Measurements from ENCODE around the gene BUB1B.

DNA sequence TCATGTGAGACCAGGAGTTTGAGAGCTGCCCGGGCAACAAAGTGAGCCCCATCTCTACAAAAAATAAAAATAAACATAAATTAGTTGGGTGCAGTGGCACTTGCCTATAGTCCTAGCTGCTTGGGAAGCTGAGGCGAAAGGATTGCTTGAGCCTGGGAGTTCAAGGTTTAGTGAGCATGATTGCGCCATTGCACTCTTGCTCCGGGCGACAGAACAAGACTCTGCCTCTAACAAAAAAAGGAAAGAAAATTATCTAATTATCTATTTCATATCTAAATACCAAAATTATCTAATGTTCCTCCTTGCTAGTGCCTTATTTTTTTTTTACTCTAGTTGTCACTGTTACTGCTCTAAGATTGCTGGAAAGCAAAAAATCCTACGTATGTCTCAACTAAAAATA lies 61.3 kb downstream of the BUB1B start:
- no peak for TF ChIP-seq MAX (IDR thresholded peaks at IDR 0.05)
- no peak for TF ChIP-seq EGR1 (IDR thresholded peaks at IDR 0.05)
- TF ChIP-seq EP300 (IDR thresholded peaks at IDR 0.05; ENCODE audit: borderline replicate concordance): no peak
- no peak for TF ChIP-seq RAD21 (IDR thresholded peaks at IDR 0.05; ENCODE audit: low read depth)
- TF ChIP-seq, protein P1, sequence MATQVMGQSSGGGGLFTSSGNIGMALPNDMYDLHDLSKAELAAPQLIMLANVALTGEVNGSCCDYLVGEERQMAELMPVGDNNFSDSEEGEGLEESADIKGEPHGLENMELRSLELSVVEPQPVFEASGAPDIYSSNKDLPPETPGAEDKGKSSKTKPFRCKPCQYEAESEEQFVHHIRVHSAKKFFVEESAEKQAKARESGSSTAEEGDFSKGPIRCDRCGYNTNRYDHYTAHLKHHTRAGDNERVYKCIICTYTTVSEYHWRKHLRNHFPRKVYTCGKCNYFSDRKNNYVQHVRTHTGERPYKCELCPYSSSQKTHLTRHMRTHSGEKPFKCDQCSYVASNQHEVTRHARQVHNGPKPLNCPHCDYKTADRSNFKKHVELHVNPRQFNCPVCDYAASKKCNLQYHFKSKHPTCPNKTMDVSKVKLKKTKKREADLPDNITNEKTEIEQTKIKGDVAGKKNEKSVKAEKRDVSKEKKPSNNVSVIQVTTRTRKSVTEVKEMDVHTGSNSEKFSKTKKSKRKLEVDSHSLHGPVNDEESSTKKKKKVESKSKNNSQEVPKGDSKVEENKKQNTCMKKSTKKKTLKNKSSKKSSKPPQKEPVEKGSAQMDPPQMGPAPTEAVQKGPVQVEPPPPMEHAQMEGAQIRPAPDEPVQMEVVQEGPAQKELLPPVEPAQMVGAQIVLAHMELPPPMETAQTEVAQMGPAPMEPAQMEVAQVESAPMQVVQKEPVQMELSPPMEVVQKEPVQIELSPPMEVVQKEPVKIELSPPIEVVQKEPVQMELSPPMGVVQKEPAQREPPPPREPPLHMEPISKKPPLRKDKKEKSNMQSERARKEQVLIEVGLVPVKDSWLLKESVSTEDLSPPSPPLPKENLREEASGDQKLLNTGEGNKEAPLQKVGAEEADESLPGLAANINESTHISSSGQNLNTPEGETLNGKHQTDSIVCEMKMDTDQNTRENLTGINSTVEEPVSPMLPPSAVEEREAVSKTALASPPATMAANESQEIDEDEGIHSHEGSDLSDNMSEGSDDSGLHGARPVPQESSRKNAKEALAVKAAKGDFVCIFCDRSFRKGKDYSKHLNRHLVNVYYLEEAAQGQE (IDR thresholded peaks at IDR 0.05; ENCODE audit: low read depth): no peak
- TF ChIP-seq FOXM1 (IDR thresholded peaks at IDR 0.05; ENCODE audit: borderline replicate concordance, low read depth): no peak
- no peak for TF ChIP-seq CREB1 (IDR thresholded peaks at IDR 0.05; ENCODE audit: low read depth)
- no peak for TF ChIP-seq TAF1 (IDR thresholded peaks at IDR 0.05; ENCODE audit: low read depth)
